B cell (primary cell): ENCODE data around the gene TRABD. TPM values are rescaled to one million over a fixed set of nuclear protein-coding genes. Genes with fewer than 3 reads are reported as not detected.

Source experiments
- ATAC-seq: fragments of 200-7000 bp; cut with Tn5 transposase; one replicate; pipeline ENCODE4 v1.10.0; 2021; ENCODE audit warnings: low read depth, mild to moderate bottlenecking, moderate number of reproducible peaks, moderate library complexity
- CTCF ChIA-PET: fragments of 350-600 bp; sonication (Branson Sonifier 250); formaldehyde crosslinking; loops from one replicate; lab custom pipeline; 2021; ENCODE audit warnings: antibody characterized with exemption, inconsistent platforms; lab: Charles Lee
- POLR2A ChIA-PET: fragments of 350-600 bp; sonication (Branson Sonifier 250); formaldehyde crosslinking; loops from one replicate; lab custom pipeline; 2021; ENCODE audit warnings: antibody characterized with exemption; lab: Charles Lee
- DNase-seq: peaks from one replicate; pipeline ENCODE4 v3.0.0; 2013
- H2AFZ ChIP-seq: 2 replicates; pipeline ENCODE4 v1.6.1; 2012; ENCODE audit warnings: mild to moderate bottlenecking, low read depth, low read length; ENCODE audit not compliant: insufficient read depth, poor library complexity, severe bottlenecking
- H3K27ac ChIP-seq, 2 donors: 1 replicate in 1 of 2; 2 replicates in 1 of 2; pipeline ENCODE4 v1.5.1; 2012 to 2013; ENCODE audit warnings: low read length in 2 of 2, mild to moderate bottlenecking in 2 of 2, moderate library complexity in 1 of 2
- H3K27me3 ChIP-seq, 4 experiments: fragments of 200-600 bp in 1 of 4; sonication (generic) in 1 of 4; replicated peaks in 1 of 4; 1 replicate in 2 of 4; 2 replicates in 2 of 4; pipeline versions ENCODE4 v1.6.1 to v1.7.0; 2013 to 2016; ENCODE audit warnings: low read length in 3 of 4, mild to moderate bottlenecking in 2 of 4, mixed read lengths in 1 of 4, moderate library complexity in 1 of 4; ENCODE audit not compliant: insufficient read depth in 4 of 4, control insufficient read depth in 3 of 4; ENCODE audit errors: control extremely low read depth in 1 of 4
- H3K36me3 ChIP-seq, 2 experiments: replicated peaks in 1 of 2; 1 replicate in 1 of 2; 2 replicates in 1 of 2; pipeline versions ENCODE4 v1.6.1 to v1.7.1; 2013; ENCODE audit warnings: low read length in 1 of 2; ENCODE audit not compliant: insufficient read depth in 2 of 2, control insufficient read depth in 1 of 2; ENCODE audit errors: control extremely low read depth in 1 of 2, extremely low read depth in 1 of 2
- H3K4me1 ChIP-seq, 2 donors: fragments of 200-600 bp in 1 of 2; sonication (generic) in 1 of 2; 1 replicate in 1 of 2; 2 replicates in 1 of 2; pipeline versions ENCODE4 v1.5.1 to v1.6.1; 2013 to 2017; ENCODE audit warnings: low read length in 2 of 2; ENCODE audit not compliant: control insufficient read depth in 2 of 2, insufficient read depth in 2 of 2
- H3K4me2 ChIP-seq: replicated peaks from 2 replicates; pipeline ENCODE3; 2012; ENCODE audit warnings: mild to moderate bottlenecking, low read depth, low read length; ENCODE audit not compliant: poor library complexity, severe bottlenecking
- H3K4me3 ChIP-seq, 5 experiments: fragments of 200-600 bp in 1 of 5; sonication (generic) in 1 of 5; 1 replicate in 3 of 5; 2 replicates in 2 of 5; pipeline versions ENCODE4 v1.5.1 to v1.7.0; 2011 to 2016; ENCODE audit warnings: low read length in 4 of 5, mild to moderate bottlenecking in 4 of 5, low read depth in 2 of 5, control low read depth in 1 of 5, moderate library complexity in 1 of 5; ENCODE audit not compliant: insufficient read depth in 1 of 5; ENCODE audit errors: control extremely low read depth in 1 of 5, extremely low read depth in 1 of 5
- H3K79me2 ChIP-seq: fragments of 200-600 bp; sonication (generic); one replicate; pipeline ENCODE4 v1.6.0; 2016; ENCODE audit warnings: low read length; ENCODE audit not compliant: control insufficient read depth, insufficient read depth
- H3K9ac ChIP-seq: fragments of 200-600 bp; sonication (generic); 2 replicates; pipeline ENCODE4 v1.6.1; 2017; ENCODE audit warnings: mild to moderate bottlenecking, low read length, moderate library complexity
- H3K9me3 ChIP-seq, 3 donors: one replicate each; pipeline versions ENCODE4 v1.6.1 to v1.7.1; 2013; ENCODE audit warnings: low read length in 2 of 3; ENCODE audit not compliant: control insufficient read depth in 2 of 3, insufficient read depth in 1 of 3; ENCODE audit errors: control extremely low read depth in 1 of 3
- H4K20me1 ChIP-seq: 2 replicates; pipeline ENCODE4 v1.6.0; 2012; ENCODE audit warnings: mild to moderate bottlenecking, low read length; ENCODE audit not compliant: insufficient read depth, control insufficient read depth, poor library complexity, severe bottlenecking
- H3K27ac Mint-ChIP-seq: one replicate; pipeline ENCODE4 v1.8.0; 2021; ENCODE audit warnings: mixed read lengths
- H3K27me3 Mint-ChIP-seq: one replicate; pipeline ENCODE4 v1.8.0; 2021; ENCODE audit warnings: mixed read lengths
- H3K4me1 Mint-ChIP-seq: one replicate; pipeline ENCODE4 v1.8.0; 2021; ENCODE audit warnings: mixed read lengths
- H3K4me3 Mint-ChIP-seq: one replicate; pipeline ENCODE4 v1.8.0; 2021; ENCODE audit warnings: mixed read lengths
- H3K9me3 Mint-ChIP-seq: one replicate; pipeline ENCODE4 v1.8.0; 2022; ENCODE audit warnings: mixed read lengths; ENCODE audit not compliant: insufficient read depth
- CTCF ChIP-seq: fragments of 200-600 bp; IDR thresholded peaks from one replicate; pipeline ENCODE4 v1.8.0; 2022; ENCODE audit warnings: antibody characterized with exemption, mild to moderate bottlenecking
- EZH2 ChIP-seq: IDR thresholded peaks from 2 replicates; pipeline ENCODE4 v1.6.1; 2012; ENCODE audit warnings: borderline replicate concordance, low read depth, mild to moderate bottlenecking, moderate library complexity, low read length; ENCODE audit not compliant: insufficient read depth, poor library complexity, severe bottlenecking
- WGBS: methylation state at CpG from one replicate; pipeline ENCODE4 v1.1.5; 2013; ENCODE audit warnings: missing lambda C conversion rate; ENCODE audit not compliant: insufficient coverage; 5-methylcytosine and 5-hydroxymethylcytosine counted together
- intact Hi-C: fragments of 100-400 bp; cut with micrococcal nuclease; formaldehyde crosslinking; loops from one replicate; pipeline ENCODE4 v1.10.0; 2022
- polyA plus RNA-seq: library from polyadenylated mRNA; depleted of rRNA; stranded (reverse); fragments of >200 nt; gene quantifications from 2 replicates; pipeline ENCODE4 v1.2.3, GENCODE V29; 2012
- total RNA-seq, 2 donors: library from RNA; stranded (reverse); fragments of 120-200 nt in 1 of 2; gene quantifications; 1 replicate in 1 of 2; 2 replicates in 1 of 2; pipeline versions ENCODE4 v1.2.3 to v1.2.4, GENCODE V29; 2013 to 2022

TRABD gene
- total and polyA plus RNA-seq, 2 donors (not counting 1 experiment from before 2014, with no cell fraction given), result 164 to 200 TPM

DNA sequence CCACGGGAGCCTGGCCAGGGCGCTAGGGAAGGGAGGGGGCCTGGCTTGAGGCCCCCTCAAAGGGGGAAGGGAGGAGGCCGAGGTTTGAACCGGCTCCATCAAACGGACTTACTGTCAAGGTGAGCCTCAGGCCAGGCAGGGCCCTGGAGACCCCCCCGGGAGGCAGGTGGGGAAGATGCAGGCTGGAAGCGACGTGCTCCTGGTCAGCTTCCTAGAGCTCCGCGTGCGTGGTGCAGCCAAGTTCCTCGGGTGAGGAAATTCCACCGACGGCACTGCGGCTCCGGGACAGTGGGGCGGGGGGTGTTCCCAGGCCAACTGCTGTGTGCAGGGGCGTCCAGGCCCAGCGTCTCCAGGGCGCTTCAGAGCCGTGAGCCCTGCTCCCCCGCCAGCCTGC lies 7.2 kb upstream of the TRABD start:
- Histone ChIP-seq H3K9ac (no peak overlapping the region), H3K27me3 (peaks cover 0 to 9% (median 0%) of the 10 kb centered on the region in 4 experiments), H3K4me2 (no peak overlapping the region), H2AFZ (no peak overlapping the region), H3K9me3 (peaks cover 0 to 5% (median 0%) of the 10 kb centered on the region in 3 donors), H3K79me2 (no peaks in the 10 kb centered on the region), H3K36me3 (no peaks in the 10 kb centered on the region), H3K4me3 (no peak overlapping the region), H3K4me1 (peaks cover 22 to 28% of the 10 kb centered on the region in 2 donors), H3K27ac (no peak overlapping the region), H4K20me1 (no peaks in the 10 kb centered on the region)
- no peaks in the 10 kb centered on the region for H3K9me3 Mint-ChIP-seq
- peaks cover 13% of the 10 kb centered on the region for H3K27me3 Mint-ChIP-seq
- CTCF ChIA-PET, result no interaction called here
- intact Hi-C loops, result no loop called here
- POLR2A ChIA-PET, result no interaction called here
- peaks cover 25% of the 10 kb centered on the region for H3K4me1 Mint-ChIP-seq
- H3K4me3 Mint-ChIP-seq, result no peak overlapping the region
- WGBS, result 91% methylated on average over 22 of the region's 22 CpGs
- TF ChIP-seq EZH2, result no peak
- TF ChIP-seq CTCF, result no peak
- H3K27ac Mint-ChIP-seq, result no peak overlapping the region
- DNase-seq, result no peak
- no peak for ATAC-seq

DNA sequence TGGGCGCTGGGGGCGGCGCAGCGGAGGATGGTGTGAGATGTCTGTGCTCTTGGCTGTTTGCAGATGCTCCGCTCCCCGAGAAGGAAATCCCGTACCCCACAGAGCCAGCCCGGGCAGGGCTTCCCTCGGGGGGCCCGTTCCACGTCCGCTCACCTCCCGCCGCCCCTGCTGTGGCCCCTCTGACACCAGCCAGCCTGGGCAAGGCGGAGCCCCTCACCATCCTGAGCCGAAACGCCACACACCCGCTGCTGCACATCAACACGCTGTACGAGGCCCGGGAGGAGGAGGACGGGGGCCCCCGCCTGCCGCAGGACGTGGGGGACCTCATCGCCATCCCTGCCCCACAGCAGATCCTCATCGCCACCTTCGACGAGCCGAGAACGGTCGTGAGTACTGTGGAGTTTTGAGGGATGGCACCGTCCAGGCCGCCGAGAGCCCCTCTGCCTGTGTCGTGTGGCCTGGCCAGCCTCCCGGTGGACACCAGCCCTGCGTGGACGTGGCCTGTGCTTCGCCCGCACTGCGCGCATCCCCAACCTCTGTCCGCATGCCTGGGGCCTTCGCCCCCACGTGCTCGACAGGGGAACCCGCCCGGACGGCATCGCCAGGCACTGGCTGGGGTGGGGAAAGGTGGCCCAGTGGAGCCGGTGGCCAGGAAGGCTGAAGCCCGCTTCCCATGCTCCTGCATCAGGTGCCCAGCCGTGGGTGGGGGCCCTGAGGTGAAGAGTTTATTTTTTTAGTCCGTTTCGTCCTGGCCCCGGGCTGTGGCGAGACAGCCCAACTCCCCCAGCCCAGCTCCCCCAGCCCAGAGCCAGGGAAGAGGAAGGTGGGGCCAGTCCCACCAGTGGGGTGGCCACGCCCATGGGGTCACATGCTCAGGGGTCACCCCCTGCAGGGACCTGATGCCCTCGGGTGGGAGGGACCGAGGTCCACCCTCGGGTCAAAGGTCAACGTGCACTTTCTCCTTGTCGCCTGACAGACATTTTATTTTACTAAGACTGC lies 6.5 kb upstream of the TRABD start:
- Histone ChIP-seq H3K27ac (no peak overlapping the region), H4K20me1 (no peaks in the 10 kb centered on the region), H3K36me3 (no peaks in the 10 kb centered on the region), H3K4me3 (no peak overlapping the region), H2AFZ (no peak overlapping the region), H3K9me3 (peaks cover 0 to 5% (median 0%) of the 10 kb centered on the region in 3 donors), H3K4me1 (peaks cover 19 to 22% of the 10 kb centered on the region in 2 donors), H3K27me3 (peaks cover 0 to 15% (median 0%) of the 10 kb centered on the region in 4 experiments), H3K79me2 (no peaks in the 10 kb centered on the region), H3K9ac (no peak overlapping the region), H3K4me2 (peak overlapping the region; percentile 29)
- DNase-seq (no peak), ATAC-seq (no peak)
- peaks cover 23% of the 10 kb centered on the region for H3K4me1 Mint-ChIP-seq
- WGBS, result 93% methylated on average over 55 of the region's 64 CpGs
- intact Hi-C loops, result no loop called here
- POLR2A ChIA-PET, result no interaction called here
- no peak for TF ChIP-seq CTCF
- TF ChIP-seq EZH2, result no peak
- H3K27me3 Mint-ChIP-seq, result peaks cover 13% of the 10 kb centered on the region
- no peak overlapping the region for H3K4me3 Mint-ChIP-seq
- H3K27ac Mint-ChIP-seq, result no peak overlapping the region
- CTCF ChIA-PET, result no interaction called here
- no peaks in the 10 kb centered on the region for H3K9me3 Mint-ChIP-seq
